PC-9 (cell line): ENCODE measurements around the gene HES1.

Source experiments
- CTCF ChIP-seq: fragments of 200-600 bp; sonication (generic); conservative IDR thresholded peaks from 2 replicates; pipeline ENCODE4 v1.6.1; 2017; ENCODE audit warnings: mixed run types, antibody characterized with exemption, mild to moderate bottlenecking, moderate library complexity
- EZH2 ChIP-seq: fragments of 200-600 bp; sonication (generic); IDR thresholded peaks from 2 replicates; pipeline ENCODE4 v1.8.0; 2017; ENCODE audit warnings: antibody characterized with exemption, low read depth

- TF ChIP-seq EZH2 (no peak), CTCF (no peak)
Observed at GRCh38 chr3:194123726-194124125, 12.2 kb upstream of the HES1 start.
